HUES48 (cell line): ENCODE measurements around the gene ISYNA1.

Experiments used
- H3K27ac ChIP-seq: one replicate; pipeline ENCODE4 v1.7.0; 2013; ENCODE audit warnings: low read depth, low read length, inconsistent platforms
- H3K27me3 ChIP-seq: 2 replicates; pipeline ENCODE4 v1.6.1; 2013; ENCODE audit warnings: mild to moderate bottlenecking, low read length; ENCODE audit not compliant: control insufficient read depth, insufficient read depth
- H3K36me3 ChIP-seq: 2 replicates; pipeline ENCODE4 v1.6.1; 2013; ENCODE audit warnings: low read length; ENCODE audit not compliant: control insufficient read depth, insufficient read depth
- H3K4me1 ChIP-seq: 2 replicates; pipeline ENCODE4 v1.6.1; 2013; ENCODE audit warnings: mild to moderate bottlenecking, low read length; ENCODE audit not compliant: control insufficient read depth, insufficient read depth
- H3K4me3 ChIP-seq: 2 replicates; pipeline ENCODE4 v1.5.1; 2013; ENCODE audit warnings: mild to moderate bottlenecking, low read depth, low read length
- H3K9ac ChIP-seq: 2 replicates; pipeline ENCODE4 v1.6.1; 2013; ENCODE audit warnings: mild to moderate bottlenecking, low read depth, low read length, moderate library complexity
- H3K9me3 ChIP-seq: 2 replicates; pipeline ENCODE4 v1.6.1; 2013; ENCODE audit warnings: low read length; ENCODE audit not compliant: control insufficient read depth, insufficient read depth

Gene ISYNA1

DNA sequence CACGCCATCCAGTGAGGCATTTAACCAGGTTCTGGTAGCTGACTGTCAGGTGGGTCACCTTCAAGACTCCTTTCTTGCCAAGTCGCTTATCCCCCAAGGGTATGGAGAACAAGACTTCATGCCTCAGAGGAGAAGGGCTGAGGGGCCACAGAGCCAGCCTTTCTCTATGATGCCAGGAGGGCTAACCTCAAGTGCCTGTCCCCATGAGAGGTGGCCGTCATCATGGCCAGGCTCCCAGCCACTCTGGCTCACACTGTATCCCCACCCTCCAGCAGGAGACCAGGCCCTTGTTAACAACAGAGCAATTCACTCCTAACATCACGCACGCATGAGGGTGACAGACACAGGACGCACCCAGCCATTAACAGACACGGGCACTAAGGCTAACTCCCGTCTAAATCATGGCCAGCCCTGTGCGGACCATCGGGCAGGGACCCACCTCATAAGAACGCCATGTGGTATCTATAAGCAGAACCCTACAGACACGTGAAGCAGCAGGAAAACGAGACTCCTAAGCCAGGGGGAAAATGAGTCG is 38.6 kb upstream of the ISYNA1 start:
- Histone ChIP-seq H3K9ac (no peak overlapping the region), H3K27me3 (no peaks in the 10 kb centered on the region), H3K9me3 (no peaks in the 10 kb centered on the region), H3K36me3 (no peaks in the 10 kb centered on the region), H3K4me3 (no peak overlapping the region), H3K27ac (no peak overlapping the region), H3K4me1 (no peaks in the 10 kb centered on the region)

DNA sequence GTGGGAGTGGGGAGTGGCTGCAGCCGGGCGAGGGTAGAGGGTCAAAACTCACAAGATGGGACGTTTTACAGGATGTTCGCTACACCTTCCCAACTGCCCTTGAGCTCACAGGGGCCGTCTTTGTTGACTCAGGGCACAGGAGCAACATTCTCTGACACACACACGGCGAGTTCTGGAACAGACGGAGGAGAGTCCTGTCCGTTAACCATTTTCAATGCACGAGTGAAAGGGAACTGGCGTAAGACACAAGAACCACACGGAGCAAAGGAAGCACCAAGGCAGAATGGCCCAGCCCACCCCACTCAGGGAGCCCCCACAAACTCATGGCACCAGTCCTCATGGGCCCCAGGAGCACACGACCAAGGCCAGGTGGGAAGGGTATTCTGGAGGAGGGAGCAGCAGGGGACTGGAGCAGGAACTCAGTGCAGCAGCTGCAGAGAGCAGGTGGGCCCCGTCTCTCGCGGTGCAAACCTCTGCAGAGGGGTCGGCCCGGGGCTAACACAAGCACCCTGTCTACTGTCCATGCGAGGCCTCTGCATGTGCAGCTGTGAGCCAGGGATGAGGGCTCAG is 37.9 kb upstream of the ISYNA1 start:
- H3K4me3 ChIP-seq, result no peak overlapping the region
- no peaks in the 10 kb centered on the region for H3K4me1 ChIP-seq
- no peaks in the 10 kb centered on the region for H3K36me3 ChIP-seq
- H3K27me3 ChIP-seq, result no peaks in the 10 kb centered on the region
- H3K9ac ChIP-seq, result no peak overlapping the region
- H3K9me3 ChIP-seq, result no peaks in the 10 kb centered on the region
- H3K27ac ChIP-seq, result no peak overlapping the region

DNA sequence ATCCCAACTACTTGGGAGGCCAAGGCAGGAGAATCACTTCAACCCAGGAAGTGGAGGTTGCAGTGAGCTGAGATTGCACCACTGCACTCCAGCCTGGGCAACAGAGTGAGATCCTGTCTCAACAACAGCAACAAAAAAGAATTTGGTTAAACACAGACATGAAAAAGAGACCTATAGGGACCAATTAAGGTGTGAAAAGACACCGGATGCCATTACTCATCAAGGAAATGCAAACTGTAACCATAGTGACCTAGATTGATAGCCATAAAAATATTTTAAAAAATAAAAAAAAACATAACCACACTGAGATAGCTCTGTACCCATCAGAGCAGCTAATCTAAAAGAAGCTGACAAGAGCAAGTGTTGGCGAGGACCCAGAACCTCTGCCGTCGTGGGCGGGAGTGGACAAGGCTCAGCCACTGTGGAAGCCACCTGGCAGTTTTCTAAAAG is 37.1 kb upstream of the ISYNA1 start:
- no peaks in the 10 kb centered on the region for H3K36me3 ChIP-seq
- H3K4me1 ChIP-seq, result peaks cover 3% of the 10 kb centered on the region; the same call in 1 of the 2 replicates
- H3K27me3 ChIP-seq, result no peaks in the 10 kb centered on the region
- H3K4me3 ChIP-seq, result no peak overlapping the region
- no peak overlapping the region for H3K27ac ChIP-seq
- H3K9me3 ChIP-seq, result no peaks in the 10 kb centered on the region
- H3K9ac ChIP-seq, result no peak overlapping the region

DNA sequence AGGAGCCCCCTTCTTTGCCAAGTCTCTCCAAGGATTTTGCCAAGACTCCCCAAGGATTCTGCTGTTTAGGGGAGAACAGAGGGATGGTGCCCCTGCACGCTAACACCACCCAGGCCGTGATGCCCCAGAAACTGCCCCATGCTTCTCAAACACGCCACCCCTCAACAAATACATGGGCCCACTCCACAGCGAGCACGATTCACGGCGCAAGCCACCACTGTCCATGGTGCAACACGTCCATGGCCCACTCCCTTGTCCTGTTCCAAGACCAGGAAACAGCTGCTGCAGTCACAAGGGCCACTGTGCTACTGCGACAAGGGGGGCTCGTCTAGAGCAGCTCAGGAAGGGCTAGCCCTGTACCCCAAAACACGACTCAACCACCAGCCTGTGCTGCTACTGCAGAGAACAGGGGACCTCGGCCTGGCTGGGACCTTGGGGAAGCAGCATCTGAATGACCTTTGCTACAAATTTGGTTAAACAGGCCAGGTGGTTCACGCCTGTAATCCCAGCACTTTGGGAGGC is 36.5 kb upstream of the ISYNA1 start:
- Histone ChIP-seq H3K4me3 (no peak overlapping the region), H3K9ac (no peak overlapping the region), H3K36me3 (no peaks in the 10 kb centered on the region), H3K9me3 (no peaks in the 10 kb centered on the region), H3K27ac (no peak overlapping the region), H3K4me1 (peaks cover 3% of the 10 kb centered on the region; the same call in 1 of the 2 replicates), H3K27me3 (no peaks in the 10 kb centered on the region)

DNA sequence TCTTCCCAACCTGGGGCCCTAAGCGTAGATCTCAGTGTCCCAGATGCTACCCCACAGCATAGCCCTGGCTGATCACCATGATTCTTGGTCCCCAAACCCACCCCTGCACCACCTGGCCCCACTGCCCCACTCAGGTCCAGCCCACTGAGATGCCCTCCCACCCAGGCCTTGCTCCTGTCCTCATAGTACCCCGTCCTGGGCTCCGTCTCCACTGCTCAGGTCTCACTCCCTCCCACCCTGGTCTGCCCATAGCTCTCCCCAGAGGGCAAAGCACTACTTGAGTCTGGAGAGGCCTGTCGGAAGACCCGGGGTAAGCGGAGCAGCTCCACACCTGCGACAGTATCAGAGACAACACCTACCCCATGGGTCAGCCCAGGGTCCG is 35.8 kb upstream of the ISYNA1 start:
- Histone ChIP-seq H3K36me3 (no peaks in the 10 kb centered on the region), H3K9ac (no peak overlapping the region), H3K27me3 (no peaks in the 10 kb centered on the region), H3K9me3 (no peaks in the 10 kb centered on the region), H3K27ac (no peak overlapping the region), H3K4me3 (no peak overlapping the region), H3K4me1 (peaks cover 3% of the 10 kb centered on the region; the same call in 1 of the 2 replicates)

DNA sequence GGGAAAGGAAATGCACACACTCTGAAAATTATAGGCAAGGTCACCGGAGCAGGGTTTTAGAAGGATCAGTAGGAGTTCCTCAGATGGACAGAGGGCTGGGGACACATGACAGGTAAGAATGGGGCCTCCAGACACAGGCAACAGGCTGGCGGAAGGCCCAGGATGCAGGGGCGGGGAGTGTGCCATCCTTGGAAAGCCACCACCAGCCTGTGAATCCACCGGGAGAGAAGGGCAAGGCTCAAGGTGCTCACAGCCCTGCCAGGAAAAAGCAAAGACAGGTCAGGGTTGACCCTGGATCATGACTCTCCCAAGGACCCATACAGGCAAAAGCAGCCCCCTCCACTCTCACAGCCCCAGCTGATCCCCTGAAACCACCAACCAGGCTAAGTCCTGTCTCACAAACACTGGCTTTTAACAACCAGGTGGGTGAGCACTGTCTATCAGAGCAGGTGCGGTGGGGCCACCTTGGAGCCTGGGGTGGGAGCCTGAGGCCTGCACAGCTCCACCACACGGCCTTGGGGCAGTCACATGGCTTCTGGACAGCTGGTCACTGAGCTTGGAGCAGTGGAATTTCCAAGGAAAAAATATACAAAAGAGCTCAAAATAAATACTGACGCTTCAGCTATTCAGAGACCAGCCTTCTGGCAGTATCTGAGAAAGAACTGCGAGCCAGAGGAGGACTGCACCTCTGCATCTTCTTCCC is 35.2 kb upstream of the ISYNA1 start:
- Histone ChIP-seq H3K4me1 (peaks cover 3% of the 10 kb centered on the region; the same call in 1 of the 2 replicates), H3K9me3 (no peaks in the 10 kb centered on the region), H3K4me3 (no peak overlapping the region), H3K27ac (no peak overlapping the region), H3K9ac (no peak overlapping the region), H3K27me3 (no peaks in the 10 kb centered on the region), H3K36me3 (no peaks in the 10 kb centered on the region)

DNA sequence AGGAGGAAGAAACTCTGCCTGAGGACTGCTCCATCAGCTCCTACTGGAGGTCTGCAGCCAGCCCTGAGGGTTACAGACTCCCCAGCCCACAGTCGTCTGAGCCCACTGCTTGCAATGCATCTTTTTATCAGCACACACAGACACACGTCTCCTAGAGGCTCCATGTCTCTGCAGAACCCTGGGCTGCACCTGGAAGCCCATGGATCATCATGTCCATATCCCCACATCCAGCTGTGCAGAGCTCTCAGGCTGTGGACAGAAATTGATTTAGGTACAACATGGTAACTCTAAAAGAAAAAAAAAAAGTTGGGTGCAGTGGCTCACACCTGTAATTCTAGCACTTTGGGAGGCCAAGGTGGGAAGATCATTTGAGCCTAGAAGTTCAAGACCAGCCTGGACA is 32.9 kb upstream of the ISYNA1 start:
- no peak overlapping the region for H3K4me3 ChIP-seq
- no peak overlapping the region for H3K9ac ChIP-seq
- no peaks in the 10 kb centered on the region for H3K9me3 ChIP-seq
- H3K4me1 ChIP-seq, result peaks cover 3% of the 10 kb centered on the region; the same call in 1 of the 2 replicates
- H3K36me3 ChIP-seq, result no peaks in the 10 kb centered on the region
- no peaks in the 10 kb centered on the region for H3K27me3 ChIP-seq
- no peak overlapping the region for H3K27ac ChIP-seq

DNA sequence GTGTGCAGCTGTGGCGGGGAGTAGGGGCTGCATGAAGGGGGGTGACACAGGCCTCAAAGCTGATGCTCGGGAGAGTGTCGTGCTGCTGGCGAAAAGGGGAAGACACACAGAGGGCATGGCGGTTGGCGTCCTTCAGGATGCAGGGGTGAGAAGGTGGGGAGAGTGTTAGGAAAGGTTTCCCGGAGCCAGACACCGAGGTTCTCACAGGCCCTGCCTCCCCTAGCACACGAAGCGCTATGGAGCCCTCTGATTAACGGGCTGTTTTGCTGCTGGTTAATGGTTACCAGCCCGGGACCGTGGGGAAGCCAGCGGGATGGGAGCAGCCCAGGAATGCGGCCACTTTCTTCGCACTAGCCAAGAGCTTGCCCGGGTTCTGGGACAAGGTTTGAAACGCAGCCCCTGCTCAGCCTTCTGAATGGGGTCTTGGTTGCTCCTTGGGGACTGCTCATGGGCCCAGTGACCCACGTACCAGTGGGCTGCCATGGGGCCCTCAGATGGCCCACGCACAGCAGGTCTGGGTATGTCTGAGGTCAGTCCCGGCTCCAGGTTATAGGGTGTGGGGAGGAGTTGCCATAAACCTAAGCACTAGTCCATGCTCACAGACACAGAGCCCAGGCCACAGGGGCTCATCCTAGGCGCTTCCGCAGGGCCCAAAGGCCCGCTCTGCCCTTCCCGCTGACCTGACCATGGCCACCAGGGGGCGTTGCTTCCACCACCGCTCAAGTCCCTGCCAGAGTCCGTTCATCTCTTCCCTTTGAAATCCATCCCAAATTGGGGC is 31.3 kb upstream of the ISYNA1 start:
- Histone ChIP-seq H3K27me3 (no peaks in the 10 kb centered on the region), H3K9ac (no peak overlapping the region), H3K9me3 (no peaks in the 10 kb centered on the region), H3K36me3 (peaks cover 11% of the 10 kb centered on the region; the same call in 1 of the 2 replicates), H3K4me3 (no peak overlapping the region), H3K27ac (no peak overlapping the region), H3K4me1 (peaks cover 3% of the 10 kb centered on the region; the same call in 1 of the 2 replicates)

DNA sequence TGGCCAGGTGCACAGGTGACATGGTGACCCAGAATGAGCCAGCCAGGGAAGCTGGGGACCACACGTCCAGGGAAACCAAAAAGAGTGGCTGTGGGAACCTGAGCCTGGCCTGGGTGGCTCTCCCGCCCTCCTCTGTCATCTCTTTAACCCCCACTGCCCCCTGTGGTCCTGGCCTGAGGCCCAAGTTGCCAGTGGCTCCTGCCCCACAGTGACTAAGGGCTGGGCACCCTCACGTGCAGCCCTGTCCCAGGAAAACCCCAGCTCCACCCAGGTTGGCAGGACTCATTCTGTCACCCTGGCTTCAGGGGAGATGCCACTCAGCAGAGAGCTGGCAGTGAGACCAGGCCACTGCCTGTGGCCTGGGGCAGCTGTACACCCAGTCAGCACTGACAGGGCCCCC is 30.6 kb upstream of the ISYNA1 start:
- Histone ChIP-seq H3K4me1 (peaks cover 3% of the 10 kb centered on the region; the same call in 1 of the 2 replicates), H3K27ac (no peak overlapping the region), H3K4me3 (no peak overlapping the region), H3K9ac (no peak overlapping the region), H3K36me3 (peaks cover 11% of the 10 kb centered on the region; the same call in 1 of the 2 replicates), H3K9me3 (no peaks in the 10 kb centered on the region), H3K27me3 (no peaks in the 10 kb centered on the region)

DNA sequence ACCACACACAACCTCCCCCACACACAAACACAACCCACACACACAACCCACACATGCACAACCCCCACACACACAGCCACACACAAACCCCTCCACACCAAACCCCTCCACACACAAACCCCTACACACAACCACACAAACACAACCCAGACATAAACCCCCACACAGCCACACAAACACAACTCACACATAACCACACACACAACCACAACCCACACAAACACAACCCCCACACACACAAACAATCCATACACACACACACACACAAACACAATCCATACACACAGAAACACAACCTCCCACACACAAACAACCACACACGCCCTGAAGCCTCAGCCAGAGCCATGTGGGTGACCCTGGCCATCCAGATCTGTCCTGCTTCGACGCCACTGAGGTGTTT is 30.0 kb upstream of the ISYNA1 start:
- no peak overlapping the region for H3K27ac ChIP-seq
- H3K36me3 ChIP-seq, result peaks cover 11% of the 10 kb centered on the region; the same call in 1 of the 2 replicates
- H3K27me3 ChIP-seq, result no peaks in the 10 kb centered on the region
- H3K4me1 ChIP-seq, result peaks cover 3% of the 10 kb centered on the region; the same call in 1 of the 2 replicates
- H3K4me3 ChIP-seq, result no peak overlapping the region
- no peaks in the 10 kb centered on the region for H3K9me3 ChIP-seq
- no peak overlapping the region for H3K9ac ChIP-seq
